Measurements from ENCODE around the gene FAM181A. TPM values are rescaled to one million over a fixed set of nuclear protein-coding genes. Genes with fewer than 3 reads are reported as not detected.

Gene FAM181A
- total and polyA plus RNA-seq, 2 experiments from 2014 or later: not detected

- TF ChIP-seq STAT1 (IDR thresholded peaks at IDR 0.05; ENCODE audit: unreplicated experiment) (no peak), POLR2AphosphoS5 (IDR thresholded peaks at IDR 0.05; ENCODE audit: low read depth) (no peak), EZH2phosphoT487 (IDR thresholded peaks at IDR 0.05; ENCODE audit: unreplicated experiment) (no peak), ZNF331 (CRISPR knock-in tag; IDR thresholded peaks at IDR 0.05; ENCODE audit: low read depth) (no peak), EZH2 (IDR thresholded peaks at IDR 0.05; ENCODE audit: low read depth, unreplicated experiment) (no peak), ZNF114 (CRISPR knock-in tag; IDR thresholded peaks at IDR 0.05) (no peak), REST (IDR thresholded peaks at IDR 0.05; ENCODE audit: unreplicated experiment) (no peak)
- TF ChIP-seq, protein P1, sequence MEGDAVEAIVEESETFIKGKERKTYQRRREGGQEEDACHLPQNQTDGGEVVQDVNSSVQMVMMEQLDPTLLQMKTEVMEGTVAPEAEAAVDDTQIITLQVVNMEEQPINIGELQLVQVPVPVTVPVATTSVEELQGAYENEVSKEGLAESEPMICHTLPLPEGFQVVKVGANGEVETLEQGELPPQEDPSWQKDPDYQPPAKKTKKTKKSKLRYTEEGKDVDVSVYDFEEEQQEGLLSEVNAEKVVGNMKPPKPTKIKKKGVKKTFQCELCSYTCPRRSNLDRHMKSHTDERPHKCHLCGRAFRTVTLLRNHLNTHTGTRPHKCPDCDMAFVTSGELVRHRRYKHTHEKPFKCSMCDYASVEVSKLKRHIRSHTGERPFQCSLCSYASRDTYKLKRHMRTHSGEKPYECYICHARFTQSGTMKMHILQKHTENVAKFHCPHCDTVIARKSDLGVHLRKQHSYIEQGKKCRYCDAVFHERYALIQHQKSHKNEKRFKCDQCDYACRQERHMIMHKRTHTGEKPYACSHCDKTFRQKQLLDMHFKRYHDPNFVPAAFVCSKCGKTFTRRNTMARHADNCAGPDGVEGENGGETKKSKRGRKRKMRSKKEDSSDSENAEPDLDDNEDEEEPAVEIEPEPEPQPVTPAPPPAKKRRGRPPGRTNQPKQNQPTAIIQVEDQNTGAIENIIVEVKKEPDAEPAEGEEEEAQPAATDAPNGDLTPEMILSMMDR (conservative IDR thresholded peaks at IDR 0.05; ENCODE audit: low read depth in 2 of 2): no peak
Observed at GRCh38 chr14:93915800-93916199, 11.3 kb upstream of the FAM181A start (continued).

GRCh38 chr14:93916498-93916897, 10.6 kb upstream of the FAM181A start:
- Mint-ChIP-seq H3K36me3 (ENCODE audit: low read depth) (no peaks in the 10 kb centered on the region), H3K9me3 (no peaks in the 10 kb centered on the region; the same call in 2 of the 3 replicates)
- DNase-seq (ENCODE audit: low spot score): no peak

More at GRCh38 chr14:93916498-93916897, 10.6 kb upstream of the FAM181A start:
- Histone ChIP-seq H3K4me3 (no peak overlapping the region), H3K9me2 (ENCODE audit: insufficient read depth) (no peaks in the 10 kb centered on the region), H3K27me3 (ENCODE audit: insufficient read depth) (no peaks in the 10 kb centered on the region), H3K79me2 (replicated peaks; ENCODE audit: insufficient read depth) (no peaks in the 10 kb centered on the region), H3K4me1 (ENCODE audit: insufficient read depth) (no peaks in the 10 kb centered on the region), H3K4me2 (no peak overlapping the region), H3K36me3 (ENCODE audit: insufficient read depth) (no peaks in the 10 kb centered on the region), H2AFZ (no peak overlapping the region), H4K20me1 (replicated peaks; ENCODE audit: insufficient read depth) (no peaks in the 10 kb centered on the region), H3F3A (replicated peaks; ENCODE audit: low read depth) (no peaks in the 10 kb centered on the region), H3K27ac (ENCODE audit: low read depth) (no peak overlapping the region)
- Mint-ChIP-seq H3K4me3 (no peak overlapping the region), H3K4me1 (no peaks in the 10 kb centered on the region), H3K27ac (no peak overlapping the region), H3K27me3 (ENCODE audit: insufficient read depth, low read depth, poor library complexity) (no peaks in the 10 kb centered on the region)
- no peak for TF ChIP-seq ZNF331 (CRISPR knock-in tag; IDR thresholded peaks at IDR 0.05; ENCODE audit: low read depth)
- TF ChIP-seq, protein P1 (conservative IDR thresholded peaks at IDR 0.05; ENCODE audit: low read depth in 2 of 2): no peak
- TF ChIP-seq, protein P2, sequence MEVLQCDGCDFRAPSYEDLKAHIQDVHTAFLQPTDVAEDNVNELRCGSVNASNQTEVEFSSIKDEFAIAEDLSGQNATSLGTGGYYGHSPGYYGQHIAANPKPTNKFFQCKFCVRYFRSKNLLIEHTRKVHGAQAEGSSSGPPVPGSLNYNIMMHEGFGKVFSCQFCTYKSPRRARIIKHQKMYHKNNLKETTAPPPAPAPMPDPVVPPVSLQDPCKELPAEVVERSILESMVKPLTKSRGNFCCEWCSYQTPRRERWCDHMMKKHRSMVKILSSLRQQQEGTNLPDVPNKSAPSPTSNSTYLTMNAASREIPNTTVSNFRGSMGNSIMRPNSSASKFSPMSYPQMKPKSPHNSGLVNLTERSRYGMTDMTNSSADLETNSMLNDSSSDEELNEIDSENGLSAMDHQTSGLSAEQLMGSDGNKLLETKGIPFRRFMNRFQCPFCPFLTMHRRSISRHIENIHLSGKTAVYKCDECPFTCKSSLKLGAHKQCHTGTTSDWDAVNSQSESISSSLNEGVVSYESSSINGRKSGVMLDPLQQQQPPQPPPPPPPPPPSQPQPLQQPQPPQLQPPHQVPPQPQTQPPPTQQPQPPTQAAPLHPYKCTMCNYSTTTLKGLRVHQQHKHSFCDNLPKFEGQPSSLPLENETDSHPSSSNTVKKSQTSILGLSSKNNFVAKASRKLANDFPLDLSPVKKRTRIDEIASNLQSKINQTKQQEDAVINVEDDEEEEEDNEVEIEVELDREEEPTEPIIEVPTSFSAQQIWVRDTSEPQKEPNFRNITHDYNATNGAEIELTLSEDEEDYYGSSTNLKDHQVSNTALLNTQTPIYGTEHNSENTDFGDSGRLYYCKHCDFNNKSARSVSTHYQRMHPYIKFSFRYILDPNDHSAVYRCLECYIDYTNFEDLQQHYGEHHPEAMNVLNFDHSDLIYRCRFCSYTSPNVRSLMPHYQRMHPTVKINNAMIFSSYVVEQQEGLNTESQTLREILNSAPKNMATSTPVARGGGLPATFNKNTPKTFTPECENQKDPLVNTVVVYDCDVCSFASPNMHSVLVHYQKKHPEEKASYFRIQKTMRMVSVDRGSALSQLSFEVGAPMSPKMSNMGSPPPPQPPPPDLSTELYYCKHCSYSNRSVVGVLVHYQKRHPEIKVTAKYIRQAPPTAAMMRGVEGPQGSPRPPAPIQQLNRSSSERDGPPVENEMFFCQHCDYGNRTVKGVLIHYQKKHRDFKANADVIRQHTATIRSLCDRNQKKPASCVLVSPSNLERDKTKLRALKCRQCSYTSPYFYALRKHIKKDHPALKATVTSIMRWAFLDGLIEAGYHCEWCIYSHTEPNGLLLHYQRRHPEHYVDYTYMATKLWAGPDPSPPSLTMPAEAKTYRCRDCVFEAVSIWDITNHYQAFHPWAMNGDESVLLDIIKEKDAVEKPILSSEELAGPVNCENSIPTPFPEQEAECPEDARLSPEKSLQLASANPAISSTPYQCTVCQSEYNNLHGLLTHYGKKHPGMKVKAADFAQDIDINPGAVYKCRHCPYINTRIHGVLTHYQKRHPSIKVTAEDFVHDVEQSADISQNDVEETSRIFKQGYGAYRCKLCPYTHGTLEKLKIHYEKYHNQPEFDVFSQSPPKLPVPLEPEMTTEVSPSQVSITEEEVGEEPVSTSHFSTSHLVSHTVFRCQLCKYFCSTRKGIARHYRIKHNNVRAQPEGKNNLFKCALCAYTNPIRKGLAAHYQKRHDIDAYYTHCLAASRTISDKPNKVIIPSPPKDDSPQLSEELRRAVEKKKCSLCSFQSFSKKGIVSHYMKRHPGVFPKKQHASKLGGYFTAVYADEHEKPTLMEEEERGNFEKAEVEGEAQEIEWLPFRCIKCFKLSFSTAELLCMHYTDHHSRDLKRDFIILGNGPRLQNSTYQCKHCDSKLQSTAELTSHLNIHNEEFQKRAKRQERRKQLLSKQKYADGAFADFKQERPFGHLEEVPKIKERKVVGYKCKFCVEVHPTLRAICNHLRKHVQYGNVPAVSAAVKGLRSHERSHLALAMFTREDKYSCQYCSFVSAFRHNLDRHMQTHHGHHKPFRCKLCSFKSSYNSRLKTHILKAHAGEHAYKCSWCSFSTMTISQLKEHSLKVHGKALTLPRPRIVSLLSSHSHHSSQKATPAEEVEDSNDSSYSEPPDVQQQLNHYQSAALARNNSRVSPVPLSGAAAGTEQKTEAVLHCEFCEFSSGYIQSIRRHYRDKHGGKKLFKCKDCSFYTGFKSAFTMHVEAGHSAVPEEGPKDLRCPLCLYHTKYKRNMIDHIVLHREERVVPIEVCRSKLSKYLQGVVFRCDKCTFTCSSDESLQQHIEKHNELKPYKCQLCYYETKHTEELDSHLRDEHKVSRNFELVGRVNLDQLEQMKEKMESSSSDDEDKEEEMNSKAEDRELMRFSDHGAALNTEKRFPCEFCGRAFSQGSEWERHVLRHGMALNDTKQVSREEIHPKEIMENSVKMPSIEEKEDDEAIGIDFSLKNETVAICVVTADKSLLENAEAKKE (CRISPR knock-in tag; IDR thresholded peaks at IDR 0.05): no peak
- no peak for TF ChIP-seq STAT1 (IDR thresholded peaks at IDR 0.05; ENCODE audit: unreplicated experiment)
- no peak for TF ChIP-seq NANOG (IDR thresholded peaks at IDR 0.05; ENCODE audit: borderline replicate concordance)
- no peak for TF ChIP-seq JUNB (IDR thresholded peaks at IDR 0.05; ENCODE audit: unreplicated experiment)
- no peak for ATAC-seq
